ENCODE results near the gene CDX1. TPM values are rescaled to one million over a fixed set of nuclear protein-coding genes. Genes with fewer than 3 reads are reported as not detected.

The CDX1 gene
- total RNA-seq, 1 experiment from 2014 or later = not detected

- Histone ChIP-seq H3K9ac (ENCODE audit: low read length) (no peak overlapping the region), H3K36me3 (ENCODE audit: low read depth, low read length) (no peaks in the 10 kb centered on the region), H3K4me3 (ENCODE audit: low read length) (no peak overlapping the region), H3K27ac (ENCODE audit: low read length) (no peak overlapping the region), H3K79me2 (ENCODE audit: low read length) (no peaks in the 10 kb centered on the region), H3K4me2 (ENCODE audit: low read length) (no peak overlapping the region), H3K9me2 (replicated peaks; ENCODE audit: low read length) (no peaks in the 10 kb centered on the region), H3K9me3 (ENCODE audit: low read length) (no peaks in the 10 kb centered on the region), H3F3A (ENCODE audit: low read length, unreplicated experiment) (no peaks in the 10 kb centered on the region), H3K4me1 (ENCODE audit: insufficient read depth, low read length) (no peaks in the 10 kb centered on the region), H4K20me1 (ENCODE audit: low read length) (no peaks in the 10 kb centered on the region), H3K27me3 (ENCODE audit: low read length) (no peaks in the 10 kb centered on the region), H2AFZ (ENCODE audit: low read length) (no peak overlapping the region)
- no peak for TF ChIP-seq EZH2 (IDR thresholded peaks at IDR 0.05; ENCODE audit: low read length, unreplicated experiment)
- no peak for TF ChIP-seq CTCF (conservative IDR thresholded peaks at IDR 0.05; ENCODE audit: low read depth, low read length)
- TF ChIP-seq EZH2phosphoT487 (IDR thresholded peaks at IDR 0.05; ENCODE audit: borderline replicate concordance, low read length) = no peak
- no peak for DNase-seq
- intact Hi-C loops (cut with micrococcal nuclease) = no loop called here
- ATAC-seq = peak; percentile 18; the same call in 1 of the 2 replicates
- no TSS peak for BruUV-seq (replicated peaks)
- CTCF ChIA-PET = no interaction called here
- POLR2A ChIA-PET (ENCODE audit: unreplicated experiment) = interaction anchor here (0.6 kb wide), 1 partner anchor 90 kb away, joined by 5 read pairs; no protein-coding TSS in a partner anchor
Measured at GRCh38 chr5:150227036-150227435, 60.5 kb downstream of the CDX1 start.

GRCh38 chr5:150227606-150228273 lies 61.2 kb downstream of the CDX1 start:
- Histone ChIP-seq H3F3A (ENCODE audit: low read length, unreplicated experiment) (no peaks in the 10 kb centered on the region), H3K4me2 (ENCODE audit: low read length) (no peak overlapping the region), H2AFZ (ENCODE audit: low read length) (no peak overlapping the region), H4K20me1 (ENCODE audit: low read length) (no peaks in the 10 kb centered on the region), H3K9me2 (replicated peaks; ENCODE audit: low read length) (no peaks in the 10 kb centered on the region), H3K36me3 (ENCODE audit: low read depth, low read length) (no peaks in the 10 kb centered on the region), H3K27me3 (ENCODE audit: low read length) (no peaks in the 10 kb centered on the region), H3K9me3 (ENCODE audit: low read length) (no peaks in the 10 kb centered on the region), H3K4me1 (ENCODE audit: insufficient read depth, low read length) (no peaks in the 10 kb centered on the region), H3K4me3 (ENCODE audit: low read length) (no peak overlapping the region), H3K79me2 (ENCODE audit: low read length) (no peaks in the 10 kb centered on the region), H3K27ac (ENCODE audit: low read length) (no peak overlapping the region), H3K9ac (ENCODE audit: low read length) (no peak overlapping the region)
- intact Hi-C loops (cut with micrococcal nuclease) = no loop called here
- BruUV-seq (replicated peaks) = no TSS peak
- no peak for TF ChIP-seq EZH2phosphoT487 (IDR thresholded peaks at IDR 0.05; ENCODE audit: borderline replicate concordance, low read length)
- TF ChIP-seq CTCF (conservative IDR thresholded peaks at IDR 0.05; ENCODE audit: low read depth, low read length) = no peak
- no peak for TF ChIP-seq EZH2 (IDR thresholded peaks at IDR 0.05; ENCODE audit: low read length, unreplicated experiment)
- POLR2A ChIA-PET (ENCODE audit: unreplicated experiment) = no interaction called here
- ATAC-seq (0 out of 2 replicates have a peak, but pooled peaks have one; percentile 7), DNase-seq (no peak)
- CTCF ChIA-PET = no interaction called here

GRCh38 chr5:150229571-150229970 lies 63.0 kb downstream of the CDX1 start:
- CTCF ChIA-PET = no interaction called here
- Histone ChIP-seq H3K9me2 (replicated peaks; ENCODE audit: low read length) (no peaks in the 10 kb centered on the region), H3K27ac (ENCODE audit: low read length) (no peak overlapping the region), H3K9ac (ENCODE audit: low read length) (no peak overlapping the region), H3K36me3 (ENCODE audit: low read depth, low read length) (no peaks in the 10 kb centered on the region), H3K9me3 (ENCODE audit: low read length) (no peaks in the 10 kb centered on the region), H3K4me1 (ENCODE audit: insufficient read depth, low read length) (no peaks in the 10 kb centered on the region), H4K20me1 (ENCODE audit: low read length) (no peaks in the 10 kb centered on the region), H3K27me3 (ENCODE audit: low read length) (no peaks in the 10 kb centered on the region), H3F3A (ENCODE audit: low read length, unreplicated experiment) (no peaks in the 10 kb centered on the region), H2AFZ (ENCODE audit: low read length) (no peak overlapping the region), H3K79me2 (ENCODE audit: low read length) (no peaks in the 10 kb centered on the region), H3K4me3 (ENCODE audit: low read length) (no peak overlapping the region), H3K4me2 (ENCODE audit: low read length) (no peak overlapping the region)
- no peak for DNase-seq
- BruUV-seq (replicated peaks) = no TSS peak
- TF ChIP-seq EZH2phosphoT487 (IDR thresholded peaks at IDR 0.05; ENCODE audit: borderline replicate concordance, low read length) = no peak
- no peak for TF ChIP-seq CTCF (conservative IDR thresholded peaks at IDR 0.05; ENCODE audit: low read depth, low read length)
- no peak for TF ChIP-seq EZH2 (IDR thresholded peaks at IDR 0.05; ENCODE audit: low read length, unreplicated experiment)
- intact Hi-C loops (cut with micrococcal nuclease) = no loop called here
- no peak for ATAC-seq
- POLR2A ChIA-PET (ENCODE audit: unreplicated experiment) = no interaction called here
